ENCODE results near the gene C10orf53.
"Not testable (repeated sequence)": the region's sequence is repeated elsewhere in the genome, so short reads cannot be mapped to it uniquely, and the experiment has no call there.

C10orf53 gene

DNA sequence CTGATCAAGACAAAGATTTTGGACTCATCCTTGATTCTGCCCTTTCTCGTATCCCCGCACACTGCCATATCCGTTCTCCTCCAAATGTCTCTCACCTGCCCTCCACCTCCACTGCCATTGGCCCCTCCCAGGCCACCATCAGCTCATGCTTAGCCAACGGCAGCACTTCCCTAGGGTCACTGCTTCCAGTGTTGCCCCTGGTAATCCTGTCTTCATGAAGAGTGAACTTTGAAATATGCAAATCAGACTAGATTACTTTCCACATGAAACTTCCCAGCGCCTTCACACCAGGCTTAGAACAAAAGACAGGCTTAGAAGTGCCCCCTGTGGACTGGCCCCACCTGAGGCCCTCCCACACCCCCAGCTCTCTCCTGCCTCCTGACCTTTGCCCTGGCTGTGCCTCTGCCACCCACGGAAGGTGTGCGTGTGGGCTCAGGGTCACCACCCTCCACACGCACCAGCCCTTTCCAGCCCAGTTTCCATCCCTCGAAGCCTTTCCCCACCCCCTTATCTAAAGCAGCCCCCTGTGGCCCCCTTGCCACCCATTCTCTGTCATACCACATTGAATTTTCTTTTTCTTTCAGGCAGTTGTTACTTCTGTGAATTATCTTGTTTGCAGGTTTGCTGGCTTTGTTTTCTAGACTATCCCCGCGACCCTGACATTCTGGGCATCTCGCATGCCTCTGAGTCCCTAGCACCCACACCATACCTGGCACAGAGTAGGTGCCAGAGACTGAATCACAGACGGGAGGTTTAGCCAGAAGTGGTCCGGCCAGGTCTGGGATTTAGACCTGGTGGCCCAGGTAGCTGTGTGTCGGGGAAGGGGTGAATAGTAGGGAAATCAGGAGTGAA, 26.8 kb upstream of the C10orf53 start:
- no peak for DNase-seq

DNA sequence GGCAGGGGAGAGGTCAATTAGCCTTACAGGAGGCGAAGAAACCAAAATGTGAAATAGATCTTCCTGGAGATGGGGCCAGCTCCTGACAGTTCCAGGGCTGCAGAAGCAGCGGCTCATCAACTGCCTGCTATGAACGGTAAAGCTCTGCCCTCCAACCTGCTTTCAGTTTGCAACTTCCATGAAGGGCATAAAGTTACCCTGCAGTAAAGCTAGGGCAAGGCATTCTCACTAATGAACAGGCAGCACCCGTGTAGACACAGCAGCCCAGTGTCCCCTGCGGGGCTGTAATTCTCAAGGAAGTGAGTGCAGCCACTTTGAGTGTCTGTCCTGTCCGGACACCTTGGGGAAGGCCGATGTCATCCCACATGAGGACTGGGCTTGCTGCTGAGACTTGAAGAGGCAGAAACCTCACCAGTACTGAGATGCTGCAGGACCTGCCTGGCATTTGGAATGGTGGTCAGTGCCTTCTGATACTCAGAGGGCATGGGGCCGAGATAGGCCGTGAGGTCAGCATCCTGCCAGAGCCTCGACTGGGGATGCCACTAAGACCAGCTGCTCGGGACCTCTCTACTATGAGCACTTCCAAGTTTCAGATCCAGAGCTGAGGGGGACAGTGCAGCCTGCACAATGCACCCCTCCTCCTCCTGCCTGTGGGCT, 26.1 kb upstream of the C10orf53 start:
- DNase-seq = no peak

DNA sequence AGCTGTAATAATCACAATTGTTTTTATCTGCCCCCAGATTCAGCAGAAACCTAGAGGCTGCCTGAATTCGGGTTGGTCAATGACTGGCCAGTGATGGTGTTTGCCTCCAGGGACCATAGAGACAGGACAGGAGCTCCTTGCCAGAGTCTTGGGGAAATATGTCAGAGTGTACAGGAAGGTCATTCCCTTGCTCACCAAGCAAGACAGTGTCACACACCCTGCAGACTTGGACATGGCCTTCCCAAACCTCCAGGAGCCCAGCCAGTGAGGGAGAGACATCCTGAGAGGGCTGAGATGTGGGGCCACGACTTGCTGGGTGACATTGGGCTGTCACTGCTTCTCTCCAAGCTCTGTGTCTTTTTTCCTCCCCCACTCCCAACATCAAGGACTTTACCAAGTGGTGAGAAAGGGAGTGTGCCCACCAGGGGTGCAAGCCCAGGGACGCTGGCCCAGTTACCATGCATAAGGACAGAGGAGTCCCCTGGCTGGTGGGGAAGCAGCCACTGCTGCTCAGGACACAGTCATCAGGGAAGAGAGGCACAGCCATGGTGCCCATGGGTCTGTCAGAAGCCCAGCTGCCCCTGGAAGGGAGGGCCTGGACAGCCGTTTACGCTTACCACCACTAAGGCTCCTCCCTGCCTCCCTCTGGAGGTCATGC, 25.3 kb upstream of the C10orf53 start:
- DNase-seq = no peak

DNA sequence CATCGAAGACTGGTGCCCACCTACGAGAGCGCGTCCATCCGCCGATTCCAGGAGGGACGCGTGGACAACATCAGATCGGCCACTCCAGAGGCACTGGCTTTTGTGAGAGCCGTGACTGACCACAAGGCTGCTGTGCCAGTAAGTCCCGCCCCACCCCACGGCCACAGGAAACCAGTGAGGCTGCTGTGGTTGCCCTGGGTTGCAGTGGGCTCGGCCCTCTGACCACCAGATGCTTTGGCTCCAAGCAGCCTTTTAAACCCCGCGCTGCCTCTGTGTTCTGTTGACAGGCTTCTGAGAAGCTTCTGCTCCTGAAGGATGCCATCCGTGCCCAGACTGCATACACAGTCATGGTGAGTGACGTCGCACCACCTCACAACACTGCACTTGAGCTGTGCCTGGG, 24.4 kb upstream of the C10orf53 start:
- DNase-seq = no peak

DNA sequence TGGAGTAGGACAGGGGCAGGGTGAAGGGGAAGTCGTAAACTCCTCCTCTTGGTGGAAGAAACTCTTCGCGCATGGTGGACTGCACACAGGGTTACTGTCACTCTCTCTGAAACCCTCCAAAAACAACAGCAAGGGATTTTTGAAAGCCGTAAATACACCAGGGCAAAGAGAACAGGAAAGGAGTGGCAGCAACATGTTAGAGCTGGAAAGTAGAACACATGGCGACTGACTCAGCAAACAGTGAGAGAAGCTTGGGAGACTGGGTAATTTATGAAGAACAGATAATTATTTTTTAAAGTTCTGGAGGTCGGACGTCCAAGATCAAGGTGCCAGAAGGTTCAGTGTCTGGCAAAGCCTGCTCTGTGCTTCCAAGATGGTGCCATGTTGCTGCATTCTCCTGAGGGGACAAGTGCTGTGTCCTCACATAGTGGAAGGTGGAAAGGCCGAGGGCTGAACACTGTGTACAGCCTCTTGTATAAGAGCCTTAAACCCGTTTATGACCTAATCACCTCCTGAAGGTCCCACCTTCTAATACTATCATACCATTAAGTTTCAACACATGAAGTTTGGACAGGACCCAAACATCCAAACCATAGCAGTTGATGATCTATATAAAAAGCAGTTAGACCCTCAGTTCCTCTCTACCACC, 22.5 kb upstream of the C10orf53 start:
- no peak for DNase-seq

DNA sequence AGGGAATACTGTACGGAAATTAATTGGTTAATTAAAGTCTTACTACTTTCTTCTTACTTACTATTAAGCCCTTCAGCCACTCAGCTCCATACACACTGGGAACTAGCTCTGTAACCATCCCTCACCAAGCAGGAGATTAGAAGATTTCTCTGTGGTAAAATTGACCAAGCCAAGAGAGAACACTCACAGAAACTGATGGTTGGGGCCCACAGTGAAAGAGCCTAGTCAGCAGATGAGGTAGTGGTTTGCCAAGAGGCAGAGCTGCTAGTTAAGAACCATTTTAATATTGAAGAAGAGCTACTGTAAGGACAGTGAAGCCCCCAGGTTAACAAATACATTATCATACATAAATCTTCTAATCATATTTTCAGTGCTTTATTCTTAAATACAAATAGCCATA, 21.8 kb upstream of the C10orf53 start:
- no peak for DNase-seq

DNA sequence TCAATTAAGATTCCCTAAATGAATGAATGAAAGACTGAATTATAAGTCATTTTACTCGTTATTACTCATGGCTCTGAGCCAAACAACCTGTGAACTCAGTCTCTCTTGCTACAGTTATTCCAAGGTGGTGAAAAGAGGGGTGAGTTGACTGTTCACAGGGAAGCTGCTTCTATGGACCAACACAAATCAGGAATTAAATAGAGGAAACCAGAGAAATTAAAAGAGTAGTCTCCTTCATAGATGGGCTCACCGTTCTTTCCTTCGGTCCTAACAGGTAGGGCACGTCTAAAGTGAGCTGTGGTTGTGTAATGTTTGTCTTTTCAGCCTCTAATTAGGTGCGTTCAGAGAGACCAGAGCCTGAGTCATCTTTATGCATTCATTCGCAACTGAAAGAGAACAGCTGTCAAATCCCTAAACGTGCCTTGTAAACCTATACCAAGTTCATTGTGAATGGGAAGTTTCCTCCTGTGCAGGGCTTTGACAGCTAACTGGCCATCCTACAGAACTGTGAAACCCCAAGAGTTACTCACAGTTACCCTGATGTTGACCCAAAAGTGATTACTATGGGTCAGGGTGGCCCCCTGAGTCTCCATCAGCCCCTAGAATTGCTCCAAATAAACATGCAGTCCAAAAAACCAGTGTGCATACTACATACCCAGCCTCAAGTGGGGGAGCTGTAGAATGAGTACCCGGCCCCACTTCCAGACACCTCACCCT, 18.2 kb upstream of the C10orf53 start:
- no peak for DNase-seq

DNA sequence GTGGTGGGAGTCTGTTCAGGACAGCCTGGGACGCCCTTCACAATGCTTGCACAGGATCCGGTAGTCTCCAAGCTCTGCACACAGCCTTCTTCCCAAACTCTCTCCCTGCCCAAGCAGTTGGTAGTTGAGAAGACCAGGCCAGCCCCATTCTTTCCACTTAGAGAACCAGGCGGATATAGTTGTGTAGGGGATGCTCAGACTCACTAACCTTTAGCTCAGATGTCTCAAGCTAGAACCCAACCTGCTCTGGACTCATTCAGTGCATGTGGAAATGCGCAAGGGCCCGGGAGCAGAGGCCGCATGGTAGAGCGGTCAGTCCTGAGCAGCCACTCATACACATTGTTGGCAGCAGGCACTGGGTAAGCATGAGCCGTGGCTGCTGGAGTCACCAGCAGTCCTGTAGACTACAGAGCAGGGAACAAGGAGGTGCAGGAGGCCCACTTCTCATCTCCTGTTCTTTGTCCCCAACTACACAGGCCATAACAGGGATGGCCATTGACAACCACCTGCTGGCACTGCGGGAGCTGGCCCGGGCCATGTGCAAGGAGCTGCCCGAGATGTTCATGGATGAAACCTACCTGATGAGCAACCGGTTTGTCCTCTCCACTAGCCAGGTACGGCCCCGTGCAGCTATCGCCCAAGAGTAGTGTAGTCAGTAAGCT, 17.2 kb upstream of the C10orf53 start:
- DNase-seq = no peak

DNA sequence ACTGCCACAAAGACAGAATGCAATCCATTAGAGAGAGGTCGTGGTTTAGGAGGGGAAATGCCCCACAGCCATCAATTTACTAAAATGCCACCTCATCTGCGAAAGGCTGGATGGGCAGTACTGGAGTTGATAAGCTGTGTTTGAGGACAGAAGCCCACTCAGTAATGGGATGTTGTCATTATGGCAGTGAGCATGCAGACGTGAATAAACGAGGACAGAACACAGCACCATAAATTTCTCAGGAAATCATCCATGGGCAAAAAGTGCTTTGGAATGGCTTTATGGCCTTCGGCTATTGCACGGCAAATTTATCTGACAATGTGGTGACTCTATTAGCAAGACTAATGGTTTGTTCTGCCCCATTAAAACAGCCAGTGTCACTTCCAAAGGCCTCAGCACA, 15.9 kb upstream of the C10orf53 start:
- DNase-seq = no peak

DNA sequence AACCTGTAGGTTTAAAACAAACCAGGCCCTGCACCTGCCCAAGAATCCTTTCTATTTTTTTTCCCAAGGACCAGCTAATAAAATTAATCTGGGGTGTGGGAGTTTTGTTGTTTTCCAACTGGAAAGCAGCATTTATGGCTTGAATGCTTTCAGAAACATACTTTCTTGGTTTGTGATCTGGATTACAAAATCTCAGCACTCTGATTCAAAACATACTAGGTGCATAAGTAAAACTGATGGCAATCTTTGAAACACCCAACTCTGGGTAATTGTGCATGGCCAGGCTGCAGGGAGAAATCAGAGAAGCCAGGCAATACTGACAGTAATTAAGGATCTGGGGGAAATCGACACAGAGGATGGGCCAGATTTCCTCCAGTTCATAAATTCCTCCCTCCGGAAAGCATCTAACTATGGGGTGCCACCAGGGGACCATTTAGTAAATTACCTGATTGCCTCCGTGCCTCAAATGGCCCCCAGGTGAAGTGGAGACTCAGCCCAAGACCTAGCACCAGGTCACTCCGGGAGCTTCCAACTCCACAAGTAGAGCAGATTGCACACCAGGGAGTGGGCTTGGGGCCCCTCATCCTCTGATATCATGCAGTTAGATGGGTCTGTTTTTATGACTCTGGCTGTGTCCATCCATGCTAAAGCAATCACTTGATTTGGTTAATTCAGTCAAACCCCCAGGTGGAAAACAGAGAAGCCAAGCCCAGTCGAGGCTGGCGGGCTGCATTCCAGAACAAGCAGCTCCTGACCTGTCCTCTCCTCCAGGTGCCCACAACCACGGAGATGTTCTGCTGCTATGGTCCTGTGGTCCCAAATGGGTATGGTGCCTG, 15.2 kb upstream of the C10orf53 start:
- DNase-seq = no peak

DNA sequence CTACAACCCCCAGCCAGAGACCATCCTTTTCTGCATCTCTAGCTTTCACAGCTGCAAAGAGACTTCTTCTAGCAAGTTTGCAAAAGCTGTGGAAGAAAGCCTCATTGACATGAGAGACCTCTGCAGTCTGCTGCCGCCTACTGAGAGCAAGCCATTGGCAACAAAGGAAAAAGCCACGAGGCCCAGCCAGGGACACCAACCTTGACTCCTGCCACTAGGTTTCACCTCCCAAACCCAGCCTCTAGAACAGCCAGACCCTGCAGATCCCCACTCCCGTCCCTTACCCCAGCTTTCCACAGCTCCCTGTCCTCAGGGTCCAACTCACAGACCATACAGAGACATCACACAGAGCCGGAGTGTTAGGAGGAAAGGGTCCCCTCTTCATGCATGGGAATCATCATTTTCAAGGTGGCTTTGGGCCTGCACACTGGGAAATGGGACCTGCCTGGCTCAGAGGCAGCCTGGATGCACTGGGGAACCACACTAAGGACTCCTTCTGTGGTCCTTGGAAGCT, 14.6 kb upstream of the C10orf53 start:
- DNase-seq = no peak

DNA sequence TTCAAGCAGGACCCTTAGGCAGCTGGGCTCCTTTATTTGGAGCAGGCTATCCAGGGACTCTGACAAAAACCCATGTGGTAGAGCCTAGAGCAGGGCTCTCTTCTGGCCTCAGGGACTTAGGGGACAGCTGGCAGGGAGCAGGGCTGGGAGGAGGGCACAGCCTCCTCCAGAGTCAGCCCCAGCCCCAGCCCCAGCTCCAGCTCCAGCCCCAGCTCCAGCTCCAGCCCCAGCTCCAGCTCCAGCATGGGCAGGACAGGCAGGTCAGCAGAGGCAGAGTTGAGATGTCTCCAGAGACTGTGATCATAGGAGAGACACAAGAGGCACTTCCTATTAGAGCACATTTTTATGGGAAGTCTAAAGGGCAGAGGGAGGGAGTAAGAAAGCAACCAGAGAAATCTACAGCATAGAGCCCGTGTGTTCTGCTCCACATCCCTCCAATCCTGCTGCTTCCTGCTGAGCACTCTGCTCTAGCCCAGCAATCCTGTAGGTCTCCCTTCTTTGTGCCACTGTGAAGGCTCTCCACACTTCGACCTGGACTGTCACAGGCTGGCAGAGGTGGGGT, 13.3 kb upstream of the C10orf53 start:
- no peak for DNase-seq

DNA sequence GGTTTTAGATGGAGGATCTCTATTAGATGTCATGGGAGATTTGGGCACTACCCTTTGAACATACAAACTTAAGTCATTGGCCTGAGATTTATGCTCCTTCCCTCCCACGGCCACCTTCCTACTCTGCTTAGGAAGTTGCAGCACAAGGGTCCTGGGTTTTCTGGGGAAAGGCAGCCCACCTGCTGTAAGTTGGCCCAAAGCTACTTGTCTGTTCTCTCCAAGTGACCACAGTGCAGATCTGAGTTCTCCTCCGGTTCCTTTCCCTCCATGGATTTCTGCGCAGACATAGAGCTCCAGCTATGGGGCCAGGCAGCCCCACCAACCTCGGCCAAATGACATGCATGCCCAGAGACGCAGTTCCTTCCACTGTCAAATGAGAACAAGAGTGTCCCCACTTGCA, 12.8 kb upstream of the C10orf53 start:
- no peak for DNase-seq

DNA sequence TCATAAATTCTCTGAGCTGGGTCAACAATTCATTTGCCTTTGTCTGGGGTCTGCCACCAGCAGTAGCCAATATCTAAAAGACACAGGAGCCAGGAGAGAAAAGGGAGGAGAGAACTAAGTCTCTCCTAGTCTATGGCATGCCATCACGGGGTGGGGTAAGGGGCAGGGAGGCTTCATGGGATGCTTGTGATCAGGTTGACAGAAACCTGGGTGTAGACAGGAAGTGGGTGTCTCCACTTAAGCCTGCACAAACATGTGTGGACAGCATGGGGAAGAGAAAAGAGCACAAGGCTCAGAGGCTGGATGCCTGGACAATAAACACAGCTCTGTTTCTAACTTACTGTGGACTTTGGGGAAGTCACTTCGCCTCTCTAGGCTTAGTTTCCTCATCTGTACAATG, 11.5 kb upstream of the C10orf53 start:
- DNase-seq = no peak

DNA sequence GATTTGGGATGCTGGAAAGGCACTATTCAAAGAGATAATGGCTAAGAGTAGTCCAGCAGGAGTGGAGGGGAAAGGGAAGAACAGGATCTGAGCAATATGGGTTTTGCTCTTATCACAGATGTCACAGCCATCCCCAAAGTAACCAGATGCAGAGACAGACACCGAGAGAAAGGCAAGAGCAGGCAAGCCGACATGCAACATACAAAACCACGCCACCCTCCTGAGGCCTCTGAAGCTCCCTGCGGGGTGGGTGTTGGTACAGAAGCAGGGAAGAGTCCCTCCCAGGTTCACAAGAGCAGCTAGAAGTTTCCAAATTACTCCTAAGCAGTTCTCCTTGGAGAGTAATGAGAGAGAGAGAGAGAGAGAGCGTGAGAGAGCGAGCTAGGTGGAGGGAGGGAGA, 10.8 kb upstream of the C10orf53 start:
- no peak for DNase-seq

DNA sequence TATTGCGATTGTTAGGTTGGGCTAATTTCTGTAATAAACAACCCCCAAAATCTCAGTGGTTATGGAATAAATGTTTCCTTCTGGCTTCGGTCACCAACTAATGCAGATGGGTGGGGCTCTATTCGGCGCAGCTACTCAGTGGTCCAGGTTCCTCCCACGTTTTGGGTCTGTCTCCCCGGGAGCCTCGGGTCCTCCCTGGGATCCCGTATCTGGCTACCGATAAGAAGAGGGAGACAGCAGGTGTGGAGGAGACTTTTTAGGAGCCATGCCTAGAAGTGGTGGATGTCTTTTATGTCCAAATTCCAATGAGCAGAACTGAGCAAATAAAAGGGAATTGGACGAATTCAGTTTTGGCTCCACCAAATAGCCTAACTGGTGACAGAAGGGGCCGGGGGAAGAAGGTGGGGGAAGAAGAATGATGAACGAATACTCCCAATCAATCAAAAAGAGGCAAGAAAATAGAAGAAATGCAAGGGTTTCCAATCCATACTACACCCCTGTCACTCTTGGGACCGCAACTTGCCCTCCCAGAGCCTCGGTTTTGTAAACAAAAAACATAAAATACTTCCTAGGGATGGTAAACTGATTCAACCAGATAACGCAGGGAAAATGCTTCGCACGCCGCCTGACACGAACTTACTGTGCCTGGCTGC, 498 bp upstream of the C10orf53 start:
- no peak for DNase-seq

DNA sequence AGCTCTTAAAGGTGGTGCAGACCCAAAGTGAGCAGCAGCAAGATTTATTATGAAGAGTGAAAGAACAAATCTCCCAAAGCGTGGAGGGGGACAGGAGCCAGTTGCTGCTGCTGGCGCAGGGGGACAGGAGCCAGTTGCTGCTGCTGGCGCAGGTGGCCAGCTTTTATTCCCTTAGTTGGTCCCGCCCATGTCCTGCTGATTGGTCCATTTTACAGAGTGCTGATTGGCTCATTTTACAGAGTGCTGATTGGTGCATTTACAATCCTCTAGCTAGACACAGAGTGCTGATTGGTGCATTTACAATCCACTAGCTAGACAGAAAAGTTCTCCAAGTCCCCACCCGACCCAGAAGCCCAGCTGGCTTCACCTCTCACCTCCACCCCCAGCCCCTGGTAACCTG, 3.0 kb downstream of the C10orf53 start:
- DNase-seq = not testable (repeated sequence)

DNA sequence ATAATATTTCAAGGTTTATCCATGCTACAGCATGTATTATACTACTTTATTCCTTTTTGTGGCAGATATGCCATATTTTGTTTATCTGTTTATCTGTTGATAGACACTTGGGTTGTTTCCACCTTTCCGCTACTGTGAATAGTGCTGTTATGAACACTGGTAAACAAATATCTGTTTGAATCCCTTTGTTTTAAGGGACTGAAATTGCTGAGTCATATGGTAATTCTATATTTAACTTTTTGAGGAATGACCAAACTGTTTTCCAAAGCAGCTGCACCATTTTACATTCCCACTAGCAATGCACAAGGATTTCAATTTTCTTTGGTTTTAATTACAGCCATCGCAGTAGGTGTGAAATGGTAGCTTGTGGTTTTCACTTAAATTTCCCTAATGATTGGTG, 3.4 kb downstream of the C10orf53 start:
- DNase-seq = no peak

DNA sequence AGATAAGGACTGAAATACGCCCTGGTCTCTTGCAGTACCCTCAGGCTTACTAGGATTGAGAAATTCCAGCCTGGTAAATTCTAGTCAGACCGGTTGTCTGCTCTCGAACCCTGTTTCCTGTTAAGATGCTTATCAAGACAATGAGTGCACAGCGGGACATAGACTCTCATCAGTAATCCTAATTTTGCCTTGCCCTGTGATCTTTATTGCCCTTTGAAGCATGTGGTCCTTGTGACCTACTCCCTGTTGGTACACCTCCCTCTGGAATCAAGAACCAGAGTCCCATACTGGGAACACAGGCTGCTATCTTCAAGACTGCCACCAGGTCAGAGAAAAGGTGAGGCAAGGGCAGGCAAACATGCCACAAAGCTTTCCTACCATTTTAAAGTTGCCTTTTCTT, 7.2 kb downstream of the C10orf53 start:
- DNase-seq = no peak

DNA sequence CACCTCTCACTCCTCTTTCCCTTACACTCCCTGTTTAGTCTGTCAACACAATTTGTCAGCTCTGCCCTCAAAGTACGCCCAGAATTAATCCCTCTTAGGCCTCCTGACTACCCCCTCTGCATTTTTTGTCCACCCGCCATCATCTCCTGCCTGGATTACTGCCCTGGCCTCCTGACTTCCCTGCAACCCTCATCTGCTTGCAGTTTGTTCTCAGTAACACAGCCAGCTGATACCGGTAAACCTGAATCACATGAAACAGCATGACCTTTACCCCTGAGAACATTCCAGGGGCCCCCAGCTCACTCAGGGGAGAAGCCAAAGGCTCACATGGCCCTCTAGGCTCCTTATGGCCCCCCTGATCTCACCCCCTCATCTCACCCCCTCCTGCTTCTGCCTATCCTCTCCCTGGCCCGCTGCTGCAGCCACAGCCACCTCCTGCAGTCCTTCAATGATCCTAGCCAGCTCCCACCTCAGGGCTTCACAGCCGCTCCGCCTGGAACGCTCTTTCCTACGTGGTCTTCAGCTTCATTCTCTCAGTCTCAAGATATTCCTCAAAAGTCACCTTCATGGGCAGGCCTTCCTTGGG, 8.9 kb downstream of the C10orf53 start:
- DNase-seq = no peak
